ENCODE data around the gene CYP2A6.

DNA sequence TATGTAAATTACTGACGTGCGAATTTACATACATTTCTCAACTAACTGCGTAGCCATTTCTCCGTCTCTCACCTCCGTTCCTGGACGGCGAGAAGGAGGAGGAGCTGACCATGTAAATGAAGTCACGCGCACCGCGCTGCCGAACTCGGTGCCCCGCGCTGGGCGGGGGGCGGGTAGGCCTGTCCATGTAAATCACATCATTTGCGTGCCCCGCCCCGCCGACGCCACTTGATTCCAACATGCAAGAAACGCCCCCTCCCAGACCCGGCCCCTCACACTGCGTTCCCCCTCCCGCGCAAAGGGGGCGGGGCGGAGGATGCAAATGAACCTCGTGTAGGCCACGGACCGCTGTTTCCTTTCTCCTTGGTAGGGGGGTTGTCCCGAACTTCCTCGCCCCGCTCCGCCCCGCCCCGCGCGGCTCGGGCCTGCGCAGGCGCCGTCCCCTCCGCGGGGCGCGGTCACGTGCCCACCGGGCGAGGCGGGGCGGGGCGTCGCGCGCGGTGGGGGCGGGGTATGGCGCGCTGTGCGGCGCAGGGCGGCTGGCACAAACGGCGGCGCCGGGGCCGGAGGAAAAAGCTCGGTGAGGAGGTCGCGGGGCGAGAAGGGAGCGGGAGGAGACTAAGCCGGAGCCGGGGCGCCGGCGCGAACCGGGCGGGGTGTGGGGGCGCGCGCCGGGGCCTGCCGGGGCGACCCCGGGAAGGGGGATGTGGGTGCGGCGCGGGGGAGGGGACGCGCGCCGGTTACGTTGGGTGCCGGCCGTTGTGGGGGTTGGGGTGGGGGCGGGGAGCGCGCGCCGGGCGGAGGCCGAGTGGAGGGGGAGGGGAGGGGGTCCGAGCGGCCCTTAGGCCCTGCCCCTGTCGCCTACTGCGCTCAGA is 51.3 kb downstream of the CYP2A6 start, which contains the start of gene EGLN2:
- TF ChIP-seq TAF1 (IDR thresholded peaks at IDR 0.05; ENCODE audit: borderline replicate concordance, low read depth, low read length), result peak; percentile 48; the same call in 1 of the 2 replicates
- no peak; the same call in 1 of the 2 replicates for TF ChIP-seq POLR2AphosphoS5 (IDR thresholded peaks at IDR 0.05; ENCODE audit: low read depth, low read length)
- no peak for TF ChIP-seq CTCF (IDR thresholded peaks at IDR 0.05)
- TF ChIP-seq EZH2phosphoT487 (IDR thresholded peaks at IDR 0.05; ENCODE audit: borderline replicate concordance, low read depth), result no peak
- no peak for TF ChIP-seq FOSL2 (IDR thresholded peaks at IDR 0.05; ENCODE audit: borderline replicate concordance, low read depth)
- TF ChIP-seq FOXJ3 (CRISPR knock-in tag; IDR thresholded peaks at IDR 0.05), result no peak
- peak; percentile 62 for TF ChIP-seq USF2 (IDR thresholded peaks at IDR 0.05; ENCODE audit: borderline replicate concordance, low read depth, low read length)
- no peak for TF ChIP-seq TEAD4 (IDR thresholded peaks at IDR 0.05; ENCODE audit: borderline replicate concordance, insufficient read depth)
- TF ChIP-seq JUND (IDR thresholded peaks at IDR 0.05), result no peak
- TF ChIP-seq RCOR1 (IDR thresholded peaks at IDR 0.05; ENCODE audit: low read length), result no peak
- TF ChIP-seq REST (IDR thresholded peaks at IDR 0.05; ENCODE audit: low read depth, low read length), result no peak
- TF ChIP-seq, protein P1, sequence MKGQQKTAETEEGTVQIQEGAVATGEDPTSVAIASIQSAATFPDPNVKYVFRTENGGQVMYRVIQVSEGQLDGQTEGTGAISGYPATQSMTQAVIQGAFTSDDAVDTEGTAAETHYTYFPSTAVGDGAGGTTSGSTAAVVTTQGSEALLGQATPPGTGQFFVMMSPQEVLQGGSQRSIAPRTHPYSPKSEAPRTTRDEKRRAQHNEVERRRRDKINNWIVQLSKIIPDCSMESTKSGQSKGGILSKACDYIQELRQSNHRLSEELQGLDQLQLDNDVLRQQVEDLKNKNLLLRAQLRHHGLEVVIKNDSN (IDR thresholded peaks at IDR 0.05; ENCODE audit: borderline replicate concordance, low read depth), result peak; percentile 80

All from SK-N-SH (cell line).